Measurements from ENCODE around the gene FAM209A.

GRCh38 chr20:56483970-56484369 lies 40.6 kb upstream of the FAM209A start:
- TF ChIP-seq CTCF (IDR thresholded peaks at IDR 0.05; ENCODE audit: low read depth, low read length) (no peak), EZH2phosphoT487 (IDR thresholded peaks at IDR 0.05; ENCODE audit: low read depth) (no peak)

Measured in OCI-LY3 (cell line).